ENCODE data around the gene SRI. TPM values are rescaled to one million over a fixed set of nuclear protein-coding genes. Genes with fewer than 3 reads are reported as not detected.

The SRI gene
- total RNA-seq, 1 donor from 2014 or later: 99.9 TPM

GRCh38 chr7:88202278-88202677 lies 17.6 kb downstream of the SRI start:
- Mint-ChIP-seq H3K36me3 (ENCODE audit: low read depth) (peaks cover 25% of the 10 kb centered on the region), H3K4me1 (ENCODE audit: low read depth) (no peaks in the 10 kb centered on the region), H3K9me3 (ENCODE audit: low read depth) (no peaks in the 10 kb centered on the region), H3K4me3 (ENCODE audit: unreplicated experiment) (no peak overlapping the region), H3K27me3 (ENCODE audit: low read depth) (no peaks in the 10 kb centered on the region), H3K27ac (ENCODE audit: unreplicated experiment) (no peak overlapping the region)
- no peak for DNase-seq (ENCODE audit: low spot score)
- TF ChIP-seq CTCF (IDR thresholded peaks at IDR 0.05): no peak

- H3K4me1 Mint-ChIP-seq (ENCODE audit: low read depth): no peaks in the 10 kb centered on the region
- no peak for DNase-seq (ENCODE audit: low spot score)
- no peaks in the 10 kb centered on the region for H3K27me3 Mint-ChIP-seq (ENCODE audit: low read depth)
- peaks cover 20% of the 10 kb centered on the region for H3K36me3 Mint-ChIP-seq (ENCODE audit: low read depth)
- peak overlapping the region; percentile 3 for H3K27ac Mint-ChIP-seq (ENCODE audit: unreplicated experiment)
- no peak overlapping the region for H3K4me3 Mint-ChIP-seq (ENCODE audit: unreplicated experiment)
- no peak for TF ChIP-seq CTCF (IDR thresholded peaks at IDR 0.05)
- no peaks in the 10 kb centered on the region for H3K9me3 Mint-ChIP-seq (ENCODE audit: low read depth)
Measured at GRCh38 chr7:88201305-88201704, 18.5 kb downstream of the SRI start.

- Mint-ChIP-seq H3K9me3 (ENCODE audit: low read depth) (no peaks in the 10 kb centered on the region), H3K4me1 (ENCODE audit: low read depth) (no peaks in the 10 kb centered on the region), H3K4me3 (ENCODE audit: unreplicated experiment) (no peak overlapping the region), H3K36me3 (ENCODE audit: low read depth) (peaks cover 16% of the 10 kb centered on the region), H3K27ac (ENCODE audit: unreplicated experiment) (no peak overlapping the region), H3K27me3 (ENCODE audit: low read depth) (no peaks in the 10 kb centered on the region)
- no peak for DNase-seq (ENCODE audit: low spot score)
- no peak for TF ChIP-seq CTCF (IDR thresholded peaks at IDR 0.05)
Measured at GRCh38 chr7:88200789-88201188, 19.0 kb downstream of the SRI start.

- no peaks in the 10 kb centered on the region for H3K4me1 Mint-ChIP-seq (ENCODE audit: low read depth)
- no peak overlapping the region for H3K4me3 Mint-ChIP-seq (ENCODE audit: unreplicated experiment)
- DNase-seq (ENCODE audit: low spot score): no peak
- H3K9me3 Mint-ChIP-seq (ENCODE audit: low read depth): no peaks in the 10 kb centered on the region
- no peak for TF ChIP-seq CTCF (IDR thresholded peaks at IDR 0.05)
- no peak overlapping the region for H3K27ac Mint-ChIP-seq (ENCODE audit: unreplicated experiment)
- H3K27me3 Mint-ChIP-seq (ENCODE audit: low read depth): no peaks in the 10 kb centered on the region
- peaks cover 15% of the 10 kb centered on the region for H3K36me3 Mint-ChIP-seq (ENCODE audit: low read depth)
Measured at GRCh38 chr7:88200261-88200660, 19.6 kb downstream of the SRI start.

- Mint-ChIP-seq H3K27me3 (ENCODE audit: low read depth) (no peaks in the 10 kb centered on the region), H3K4me1 (ENCODE audit: low read depth) (peaks cover 9% of the 10 kb centered on the region), H3K27ac (ENCODE audit: unreplicated experiment) (no peak overlapping the region), H3K9me3 (ENCODE audit: low read depth) (no peaks in the 10 kb centered on the region), H3K4me3 (ENCODE audit: unreplicated experiment) (no peak overlapping the region), H3K36me3 (ENCODE audit: low read depth) (no peaks in the 10 kb centered on the region)
- DNase-seq (ENCODE audit: low spot score): no peak
- TF ChIP-seq CTCF (IDR thresholded peaks at IDR 0.05): no peak
Measured at GRCh38 chr7:88191911-88192310, 27.9 kb downstream of the SRI start.
